ENCODE results near the gene KCNJ14.

KCNJ14 gene

GRCh38 chr19:48445606-48446481 is 9.5 kb upstream of the KCNJ14 start, which contains the start of gene GRWD1:
Gene GRWD1 (plus strand): TSS chr19:48445983. CDS start chr19:48446006, 23 bp downstream.
- DNase-seq: no peak

GRCh38 chr19:48446579-48446978 is 8.8 kb upstream of the KCNJ14 start:
- DNase-seq: no peak

- DNase-seq: no peak
Measured at GRCh38 chr19:48448563-48448962, 6.8 kb upstream of the KCNJ14 start.

GRCh38 chr19:48450441-48450840 is 4.9 kb upstream of the KCNJ14 start:
- no peak for DNase-seq

- DNase-seq: no peak
Measured at GRCh38 chr19:48450863-48451262, 4.5 kb upstream of the KCNJ14 start.

- no peak for DNase-seq
Measured at GRCh38 chr19:48451624-48452023, 3.8 kb upstream of the KCNJ14 start.

GRCh38 chr19:48452289-48453190 is 2.8 kb upstream of the KCNJ14 start:
- no peak for DNase-seq

- no peak for DNase-seq
Measured at GRCh38 chr19:48454150-48454730, 1.1 kb upstream of the KCNJ14 start.

- DNase-seq: no peak
Measured at GRCh38 chr19:48455908-48456562, 661 bp downstream of the KCNJ14 start.

- no peak for DNase-seq
Measured at GRCh38 chr19:48456864-48457263, 1.5 kb downstream of the KCNJ14 start.

- no peak for DNase-seq
Measured at GRCh38 chr19:48458016-48458415, 2.6 kb downstream of the KCNJ14 start.

- no peak for DNase-seq
Measured at GRCh38 chr19:48461651-48461981, 6.2 kb downstream of the KCNJ14 start.

- DNase-seq: no peak
Measured at GRCh38 chr19:48461982-48462655, 6.7 kb downstream of the KCNJ14 start.

GRCh38 chr19:48465215-48465614 is 9.8 kb downstream of the KCNJ14 start:
- DNase-seq: no peak

GRCh38 chr19:48466561-48467325 is 11.4 kb downstream of the KCNJ14 start:
- DNase-seq: no peak

- peak; percentile 90 for DNase-seq
Measured at GRCh38 chr19:48468772-48469288, 13.5 kb downstream of the KCNJ14 start.

- DNase-seq: no peak
Measured at GRCh38 chr19:48469289-48469881, 14.0 kb downstream of the KCNJ14 start, which contains the start of gene CYTH2. Gene CYTH2 (plus strand): TSS chr19:48469369. CDS start chr19:48469508, 139 bp downstream.

- no peak for DNase-seq
Measured at GRCh38 chr19:48469934-48470680, 14.7 kb downstream of the KCNJ14 start.

- no peak for DNase-seq
Measured at GRCh38 chr19:48470856-48471255, 15.5 kb downstream of the KCNJ14 start.

- no peak for DNase-seq
Measured at GRCh38 chr19:48471836-48472235, 16.5 kb downstream of the KCNJ14 start.

Data from cortex of kidney (tissue), 1 donor.